Gastrocnemius medialis (tissue), 4 donors: ENCODE results near the gene ALKBH7.

Source experiments
- CTCF ChIP-seq, 5 experiments: fragments of 450-650 bp in 3 of 5; fragments of 200-600 bp in 2 of 5; sonication (generic) in 2 of 5; IDR thresholded peaks in 4 of 5; conservative IDR thresholded peaks in 1 of 5; 1 replicate in 4 of 5; 2 replicates in 1 of 5; pipeline ENCODE4 v1.5.1; 2016 to 2019; ENCODE audit warnings: antibody characterized with exemption in 5 of 5, mild to moderate bottlenecking in 3 of 5, moderate library complexity in 3 of 5
- POLR2A ChIP-seq, 2 donors: fragments of 450-650 bp; IDR thresholded peaks; one replicate each; pipeline ENCODE4 v1.6.1; 2017; ENCODE audit warnings: antibody characterized with exemption in 2 of 2, mild to moderate bottlenecking in 2 of 2, moderate library complexity in 2 of 2

GRCh38 chr19:6374711-6375410, 2.3 kb downstream of the ALKBH7 start:
- TF ChIP-seq CTCF (IDR thresholded peaks at IDR 0.05 in 4 of 5, conservative IDR thresholded peaks at IDR 0.05 in 1 of 5) (no peak), POLR2A (IDR thresholded peaks at IDR 0.05) (no peak)
